H1 (cell line): ENCODE data around the gene CLEC16A. TPM values are rescaled to one million over a fixed set of nuclear protein-coding genes. Genes with fewer than 3 reads are reported as not detected.

Source experiments
- CTCF ChIA-PET: fragments of 300-600 bp; sonication (Branson Sonifier 250); formaldehyde crosslinking; loops from one replicate; lab custom pipeline; 2021; ENCODE audit not compliant: partially characterized antibody; lab: Charles Lee
- POLR2A ChIA-PET: fragments of 300-600 bp; sonication (Branson Sonifier 250); formaldehyde crosslinking; loops from one replicate; lab custom pipeline; 2021; ENCODE audit warnings: inconsistent platforms; ENCODE audit not compliant: partially characterized antibody; lab: Charles Lee
- DNase-seq, 2 experiments: peaks; one replicate each; pipeline versions ENCODE4 v3.0.0 to v3.0.0-alpha.2; 2010 to 2022; ENCODE audit warnings: low spot score in 2 of 2, low read depth in 1 of 2, mixed read lengths in 1 of 2
- FAIRE-seq: peaks from 2 replicates; lab custom pipeline; 2011; peaks lifted over from hg19 to GRCh38; lab: Jason Lieb, UNC
- H2AFZ ChIP-seq: 2 replicates; pipeline ENCODE4 v1.8.1; 2012; ENCODE audit warnings: low read length, inconsistent platforms
- H2AK5ac ChIP-seq: 2 replicates; pipeline ENCODE4 v1.6.1; 2013; ENCODE audit warnings: low read depth, low read length
- H2BK120ac ChIP-seq: replicated peaks from 2 replicates; pipeline ENCODE3; 2013; ENCODE audit warnings: low read depth, low read length, inconsistent platforms
- H2BK12ac ChIP-seq: 2 replicates; pipeline ENCODE4 v1.6.1; 2013; ENCODE audit warnings: low read depth, low read length
- H2BK15ac ChIP-seq: 2 replicates; pipeline ENCODE4 v1.6.1; 2013; ENCODE audit warnings: low read length
- H2BK20ac ChIP-seq: 2 replicates; pipeline ENCODE4 v1.6.1; 2013; ENCODE audit warnings: low read length
- H2BK5ac ChIP-seq: 2 replicates; pipeline ENCODE4 v1.6.1; 2013; ENCODE audit warnings: low read depth, low read length
- H3K14ac ChIP-seq: 2 replicates; pipeline ENCODE4 v1.6.1; 2013; ENCODE audit warnings: inconsistent platforms; ENCODE audit not compliant: insufficient read length
- H3K18ac ChIP-seq: 2 replicates; pipeline ENCODE4 v1.6.1; 2013; ENCODE audit warnings: low read length; ENCODE audit errors: extremely low read depth
- H3K23ac ChIP-seq: 2 replicates; pipeline ENCODE4 v1.6.1; 2013; ENCODE audit warnings: inconsistent platforms; ENCODE audit not compliant: insufficient read length
- H3K23me2 ChIP-seq: 2 replicates; pipeline ENCODE4 v1.6.1; 2013; ENCODE audit warnings: low read depth, low read length
- H3K27ac ChIP-seq: 2 replicates; pipeline ENCODE4 v1.6.1; 2011; ENCODE audit warnings: low read depth, low read length, inconsistent platforms
- H3K27me3 ChIP-seq, 4 experiments: replicated peaks in 1 of 4; 1 replicate in 1 of 4; 2 replicates in 3 of 4; pipeline versions ENCODE4 v1.6.1 to v1.8.1; 2011 to 2013; ENCODE audit warnings: low read length in 3 of 4, mild to moderate bottlenecking in 3 of 4, inconsistent platforms in 2 of 4, mixed read lengths in 2 of 4, moderate library complexity in 1 of 4; ENCODE audit not compliant: control insufficient read depth in 3 of 4, insufficient read depth in 3 of 4; ENCODE audit errors: extremely low read depth in 1 of 4
- H3K36me3 ChIP-seq, 4 experiments: 2 replicates each; pipeline versions ENCODE4 v1.6.1 to v1.8.1; 2011 to 2013; ENCODE audit warnings: mild to moderate bottlenecking in 4 of 4, low read length in 3 of 4, moderate library complexity in 2 of 4, control low read depth in 1 of 4, inconsistent platforms in 1 of 4; ENCODE audit not compliant: insufficient read depth in 4 of 4, control insufficient read depth in 2 of 4
- H3K4ac ChIP-seq: replicated peaks from 2 replicates; pipeline ENCODE3; 2013; ENCODE audit warnings: low read length, low read depth, mixed read lengths, inconsistent platforms; ENCODE audit not compliant: insufficient read length
- H3K4me1 ChIP-seq, 4 experiments: replicated peaks in 1 of 4; 1 replicate in 1 of 4; 2 replicates in 3 of 4; pipeline versions ENCODE4 v1.6.1 to v1.8.1; 2011 to 2013; ENCODE audit warnings: low read length in 3 of 4, inconsistent platforms in 2 of 4, mixed read lengths in 1 of 4; ENCODE audit not compliant: insufficient read depth in 4 of 4, control insufficient read depth in 3 of 4
- H3K4me2 ChIP-seq, 2 experiments: 2 replicates each; pipeline versions ENCODE4 v1.6.1 to v1.8.1; 2011 to 2013; ENCODE audit warnings: low read depth in 2 of 2, low read length in 2 of 2, control low read depth in 1 of 2, inconsistent platforms in 1 of 2, mild to moderate bottlenecking in 1 of 2; ENCODE audit not compliant: insufficient read depth in 1 of 2
- H3K4me3 ChIP-seq, 4 experiments: fragments of 200-600, 300-600 bp in 1 of 4; sonication (generic), shearing (Covaris generic), sonication (Bioruptor Twin) in 1 of 4; 2 replicates each; pipeline versions ENCODE4 v1.5.1 to v1.8.1; 2011 to 2016; ENCODE audit warnings: low read length in 4 of 4, low read depth in 3 of 4, control low read depth in 2 of 4, inconsistent platforms in 2 of 4, mild to moderate bottlenecking in 2 of 4, mixed read lengths in 1 of 4, moderate library complexity in 1 of 4; ENCODE audit not compliant: insufficient read depth in 2 of 4; ENCODE audit errors: extremely low read depth in 1 of 4
- H3K56ac ChIP-seq: replicated peaks from 2 replicates; pipeline ENCODE3; 2013; ENCODE audit warnings: low read depth, mild to moderate bottlenecking, mixed read lengths, low read length, inconsistent platforms; ENCODE audit not compliant: insufficient read length
- H3K79me1 ChIP-seq: 2 replicates; pipeline ENCODE4 v1.6.1; 2013; ENCODE audit warnings: low read depth, low read length, control low read depth
- H3K79me2 ChIP-seq, 2 experiments: 2 replicates each; pipeline versions ENCODE4 v1.6.1 to v1.8.1; 2012 to 2013; ENCODE audit warnings: low read length in 2 of 2, mild to moderate bottlenecking in 2 of 2, inconsistent platforms in 1 of 2; ENCODE audit not compliant: insufficient read depth in 2 of 2, control insufficient read depth in 1 of 2
- H3K9ac ChIP-seq, 4 experiments: replicated peaks in 1 of 4; 1 replicate in 1 of 4; 2 replicates in 3 of 4; pipeline versions ENCODE4 v1.6.1 to v1.8.1; 2011 to 2013; ENCODE audit warnings: low read depth in 3 of 4, low read length in 3 of 4, control low read depth in 2 of 4, mild to moderate bottlenecking in 2 of 4, moderate library complexity in 2 of 4, inconsistent platforms in 1 of 4; ENCODE audit errors: extremely low read depth in 1 of 4
- H3K9me3 ChIP-seq, 2 experiments: 2 replicates each; pipeline versions ENCODE4 v1.6.1 to v1.8.1; 2012 to 2013; ENCODE audit warnings: mild to moderate bottlenecking in 2 of 2, moderate library complexity in 2 of 2, control low read depth in 1 of 2, inconsistent platforms in 1 of 2, low read depth in 1 of 2, low read length in 1 of 2, mixed read lengths in 1 of 2; ENCODE audit not compliant: insufficient read depth in 2 of 2
- H4K20me1 ChIP-seq, 2 experiments: replicated peaks in 1 of 2; 2 replicates each; pipeline versions ENCODE3 to v1.8.1; 2011 to 2013; ENCODE audit warnings: inconsistent platforms in 2 of 2, low read length in 2 of 2, mild to moderate bottlenecking in 1 of 2; ENCODE audit not compliant: insufficient read depth in 2 of 2, control insufficient read depth in 1 of 2
- H4K5ac ChIP-seq: 2 replicates; pipeline ENCODE4 v1.6.1; 2013; ENCODE audit warnings: low read length, low read depth, mixed read lengths, inconsistent platforms; ENCODE audit not compliant: insufficient read length
- H4K8ac ChIP-seq: 2 replicates; pipeline ENCODE4 v1.8.0; 2013; ENCODE audit warnings: mild to moderate bottlenecking, moderate library complexity, low read length, inconsistent platforms; ENCODE audit not compliant: insufficient read depth; ENCODE audit errors: extremely low read depth
- H4K91ac ChIP-seq: replicated peaks from 2 replicates; pipeline ENCODE3; 2013; ENCODE audit warnings: low read length, mixed read lengths, inconsistent platforms; ENCODE audit not compliant: insufficient read length
- JUN ChIP-seq: IDR thresholded peaks from 2 replicates; pipeline ENCODE4 v1.6.1; 2011; ENCODE audit warnings: low read depth, mild to moderate bottlenecking, improper control_type of control experiment, low read length
- WGBS, 2 experiments: shearing (Covaris generic) in 1 of 2; methylation state at CpG; one replicate each; pipeline versions ENCODE4 v1.1.6 to v1.1.7; 2013 to 2015; ENCODE audit warnings: low lambda C conversion rate in 2 of 2, mixed read lengths in 2 of 2, inconsistent platforms in 1 of 2, low coverage in 1 of 2, missing lambda C conversion rate in 1 of 2; ENCODE audit not compliant: insufficient replicate concordance in 2 of 2, insufficient coverage in 1 of 2, insufficient read length in 1 of 2; ENCODE audit errors: extremely low coverage in 1 of 2, missing lambda C conversion rate in 1 of 2; 5-methylcytosine and 5-hydroxymethylcytosine counted together
- polyA plus RNA-seq, 7 experiments: library from polyadenylated mRNA; depleted of rRNA in 3 of 7; stranded (reverse) in 5 of 7; unstranded in 2 of 7; fragments of >200 nt in 5 of 7; fragments of 200-250 nt in 2 of 7; gene quantifications; 1 replicate in 5 of 7; 2 replicates in 1 of 7; 4 replicates in 1 of 7; pipeline versions ENCODE4 v1.2.1 to v1.2.3, GENCODE V29; 2011 to 2013; ENCODE audit warnings: missing spikeins in 2 of 7, mixed read lengths in 2 of 7
- total RNA-seq: library from RNA; stranded (reverse); fragmentation: NEBNext Ultra II Directional; extraction: Animal tissue kit (Norgen Biotek cat#: 25700); gene quantifications from 2 replicates; pipeline ENCODE4 v1.2.1, GENCODE V29; 2021

Gene CLEC16A
- total and polyA plus RNA-seq, 2 of the 8 experiments (the other 6 are each of a cell fraction or from before 2014, with no cell fraction given), result 7.6 to 19.3 TPM

DNA sequence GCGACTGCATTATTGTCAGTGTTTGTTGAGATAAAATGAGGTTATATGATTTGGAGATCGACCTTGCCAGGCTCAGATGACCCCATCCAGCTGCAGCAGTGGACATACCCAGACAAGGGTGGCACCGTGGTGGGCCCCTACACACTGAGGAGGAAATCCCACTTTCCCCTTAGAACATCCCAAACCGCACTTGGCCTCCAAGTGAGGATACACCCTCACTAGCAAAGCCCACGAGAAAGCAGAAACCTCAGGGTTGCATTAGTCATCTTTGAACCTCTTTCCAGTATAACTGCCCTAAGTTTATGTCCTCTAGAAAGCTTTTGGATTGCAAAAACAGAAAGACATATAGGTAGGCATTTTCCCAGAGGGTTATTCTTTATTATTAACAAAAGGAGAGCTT, 101.5 kb downstream of the CLEC16A start:
- no peak overlapping the region for H4K91ac ChIP-seq
- CTCF ChIA-PET, result interaction anchor here (0.8 kb wide), 1 partner anchor 12 kb away, joined by 4 read pairs; no protein-coding TSS in a partner anchor
- H3K4me2 ChIP-seq, result no peak overlapping the region

More for the DNA sequence above, 101.5 kb downstream of the CLEC16A start:
- H2BK120ac ChIP-seq, result no peak overlapping the region
- H2BK5ac ChIP-seq, result no peak overlapping the region
- no peaks in the 10 kb centered on the region; the same call in 1 of the 2 replicates for H3K79me1 ChIP-seq
- 92% methylated on average over 5 of the region's 5 CpGs; no CpG with 5 or more reads in 1 of the 2 experiments for WGBS, 2 experiments
- no peak overlapping the region for H2BK15ac ChIP-seq
- no peak overlapping the region for H4K8ac ChIP-seq
- H3K56ac ChIP-seq, result no peak overlapping the region
- no peak overlapping the region for H2BK12ac ChIP-seq
- no peak overlapping the region for H3K4ac ChIP-seq
- H4K5ac ChIP-seq, result no peak overlapping the region
- DNase-seq, result no peak
- no peaks in the 10 kb centered on the region for H3K27me3 ChIP-seq
- no peak overlapping the region for H2AFZ ChIP-seq
- no peaks in the 10 kb centered on the region for H3K23me2 ChIP-seq
- no peak overlapping the region for H2BK20ac ChIP-seq
- TF ChIP-seq JUN, result no peak
- H2AK5ac ChIP-seq, result no peak overlapping the region
- no peak overlapping the region for H3K9ac ChIP-seq
- POLR2A ChIA-PET, result no interaction called here
- H3K27ac ChIP-seq, result no peak overlapping the region
- no peaks in the 10 kb centered on the region for H3K79me2 ChIP-seq
- no peak for FAIRE-seq
- H3K4me1 ChIP-seq, result peaks cover 0 to 4% (median 2%) of the 10 kb centered on the region in 4 experiments; a peak in 4 of 7 replicates
- no peaks in the 10 kb centered on the region for H3K9me3 ChIP-seq
- H3K4me3 ChIP-seq, result no peak overlapping the region
- no peak overlapping the region for H3K14ac ChIP-seq
- no peak overlapping the region for H3K18ac ChIP-seq
- H3K23ac ChIP-seq, result no peak overlapping the region
- peaks cover 0 to 8% (median 2%) of the 10 kb centered on the region in 4 experiments; a peak in 3 of 8 replicates for H3K36me3 ChIP-seq
- no peaks in the 10 kb centered on the region for H4K20me1 ChIP-seq
